ENCODE results near the gene GAA. TPM values are rescaled to one million over a fixed set of nuclear protein-coding genes. Genes with fewer than 3 reads are reported as not detected.

Gene GAA
- total RNA-seq, 1 experiment from 2014 or later, result 131 TPM

DNA sequence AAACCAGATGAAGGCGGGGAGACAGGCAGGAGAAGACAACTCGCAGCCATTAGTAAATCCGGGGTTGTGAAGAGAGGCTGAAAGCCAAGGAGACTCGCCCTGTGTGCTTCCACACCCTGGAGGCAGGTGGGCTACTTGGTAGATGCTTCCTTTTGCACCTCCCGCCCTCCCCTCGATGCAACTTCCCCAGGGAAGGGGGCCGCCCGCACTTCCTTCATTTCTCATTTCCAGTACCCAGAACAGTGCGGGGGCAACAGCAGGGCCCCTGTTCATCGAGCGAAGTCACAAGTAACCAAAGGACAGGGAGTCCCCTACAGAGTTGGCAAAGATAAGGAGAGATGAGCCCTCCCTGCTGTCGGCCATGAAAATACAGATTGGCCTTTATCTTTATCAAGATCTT, 40.0 kb upstream of the GAA start:
- no peaks in the 10 kb centered on the region for H3K36me3 ChIP-seq (ENCODE audit: control insufficient read depth in 1 of 2, insufficient read depth in 2 of 2, low read length in 2 of 2)
- no peak overlapping the region for H2AFZ ChIP-seq (ENCODE audit: low read depth, low read length, poor library complexity, severe bottlenecking)
- intact Hi-C loops (cut with micrococcal nuclease), result no loop called here
- no TSS peak for BruUV-seq (replicated peaks)
- no peaks in the 10 kb centered on the region for H3K27me3 ChIP-seq (ENCODE audit: insufficient read depth, low read length)
- H3K4me2 ChIP-seq (ENCODE audit: low read length), result no peak overlapping the region
- peaks cover 10 to 21% of the 10 kb centered on the region in 2 experiments for H3K4me1 ChIP-seq (ENCODE audit: control insufficient read depth in 1 of 2, insufficient read depth in 2 of 2, low read length in 2 of 2)
- no peak overlapping the region for H3K9ac ChIP-seq (ENCODE audit: low read length)
- H4K20me1 ChIP-seq (ENCODE audit: insufficient read depth), result no peaks in the 10 kb centered on the region
- ATAC-seq, result no peak
- H3K27ac ChIP-seq (ENCODE audit: low read depth, low read length), result no peak overlapping the region
- CTCF ChIA-PET, result no interaction called here
- TF ChIP-seq YY1 (IDR thresholded peaks at IDR 0.05; ENCODE audit: extremely low read depth, insufficient replicate concordance, low read depth, low read length) (no peak), CEBPB (IDR thresholded peaks at IDR 0.05; ENCODE audit: low read depth) (no peak), POLR2AphosphoS5 (IDR thresholded peaks at IDR 0.05; ENCODE audit: low read depth, low read length) (no peak), FOSL1 (IDR thresholded peaks at IDR 0.05; ENCODE audit: low read depth) (no peak), EGR1 (IDR thresholded peaks at IDR 0.05; ENCODE audit: low read depth) (no peak), RAD21 (IDR thresholded peaks at IDR 0.05; ENCODE audit: low read depth) (no peak), SRF (IDR thresholded peaks at IDR 0.05; ENCODE audit: low read depth) (no peak), SP1 (IDR thresholded peaks at IDR 0.05; ENCODE audit: low read depth) (no peak)
- TF ChIP-seq, protein P1, sequence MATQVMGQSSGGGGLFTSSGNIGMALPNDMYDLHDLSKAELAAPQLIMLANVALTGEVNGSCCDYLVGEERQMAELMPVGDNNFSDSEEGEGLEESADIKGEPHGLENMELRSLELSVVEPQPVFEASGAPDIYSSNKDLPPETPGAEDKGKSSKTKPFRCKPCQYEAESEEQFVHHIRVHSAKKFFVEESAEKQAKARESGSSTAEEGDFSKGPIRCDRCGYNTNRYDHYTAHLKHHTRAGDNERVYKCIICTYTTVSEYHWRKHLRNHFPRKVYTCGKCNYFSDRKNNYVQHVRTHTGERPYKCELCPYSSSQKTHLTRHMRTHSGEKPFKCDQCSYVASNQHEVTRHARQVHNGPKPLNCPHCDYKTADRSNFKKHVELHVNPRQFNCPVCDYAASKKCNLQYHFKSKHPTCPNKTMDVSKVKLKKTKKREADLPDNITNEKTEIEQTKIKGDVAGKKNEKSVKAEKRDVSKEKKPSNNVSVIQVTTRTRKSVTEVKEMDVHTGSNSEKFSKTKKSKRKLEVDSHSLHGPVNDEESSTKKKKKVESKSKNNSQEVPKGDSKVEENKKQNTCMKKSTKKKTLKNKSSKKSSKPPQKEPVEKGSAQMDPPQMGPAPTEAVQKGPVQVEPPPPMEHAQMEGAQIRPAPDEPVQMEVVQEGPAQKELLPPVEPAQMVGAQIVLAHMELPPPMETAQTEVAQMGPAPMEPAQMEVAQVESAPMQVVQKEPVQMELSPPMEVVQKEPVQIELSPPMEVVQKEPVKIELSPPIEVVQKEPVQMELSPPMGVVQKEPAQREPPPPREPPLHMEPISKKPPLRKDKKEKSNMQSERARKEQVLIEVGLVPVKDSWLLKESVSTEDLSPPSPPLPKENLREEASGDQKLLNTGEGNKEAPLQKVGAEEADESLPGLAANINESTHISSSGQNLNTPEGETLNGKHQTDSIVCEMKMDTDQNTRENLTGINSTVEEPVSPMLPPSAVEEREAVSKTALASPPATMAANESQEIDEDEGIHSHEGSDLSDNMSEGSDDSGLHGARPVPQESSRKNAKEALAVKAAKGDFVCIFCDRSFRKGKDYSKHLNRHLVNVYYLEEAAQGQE (IDR thresholded peaks at IDR 0.05; ENCODE audit: low read depth), result no peak
- TF ChIP-seq, protein P2, sequence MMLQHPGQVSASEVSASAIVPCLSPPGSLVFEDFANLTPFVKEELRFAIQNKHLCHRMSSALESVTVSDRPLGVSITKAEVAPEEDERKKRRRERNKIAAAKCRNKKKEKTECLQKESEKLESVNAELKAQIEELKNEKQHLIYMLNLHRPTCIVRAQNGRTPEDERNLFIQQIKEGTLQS (IDR thresholded peaks at IDR 0.05), result no peak
- TF ChIP-seq, protein P3, sequence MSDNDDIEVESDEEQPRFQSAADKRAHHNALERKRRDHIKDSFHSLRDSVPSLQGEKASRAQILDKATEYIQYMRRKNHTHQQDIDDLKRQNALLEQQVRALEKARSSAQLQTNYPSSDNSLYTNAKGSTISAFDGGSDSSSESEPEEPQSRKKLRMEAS (IDR thresholded peaks at IDR 0.05), result no peak
- H3K4me3 ChIP-seq (replicated peaks in 1 of 2; ENCODE audit: low read depth in 1 of 2, low read length in 2 of 2), result no peak overlapping the region
- no peaks in the 10 kb centered on the region for H3K9me3 ChIP-seq (ENCODE audit: control insufficient read depth in 1 of 2, insufficient read depth in 1 of 2, low read depth in 1 of 2, low read length in 2 of 2)
- RAD21 ChIA-PET (ENCODE audit: low non-redundant PET in 1 of 2, low total read pairs in 2 of 2, uncharacterized antibody in 2 of 2, unreplicated experiment in 2 of 2), result no interaction called here
- no peaks in the 10 kb centered on the region for H3K9me2 ChIP-seq (ENCODE audit: insufficient read depth)
- no peaks in the 10 kb centered on the region for H3K79me2 ChIP-seq (ENCODE audit: insufficient read depth, low read length)
- POLR2A ChIA-PET, result no interaction called here
- no peak for DNase-seq (ENCODE audit: low read depth, low spot score)

Data from HCT116 (cell line).